ENCODE results near the gene PIPOX.

- TF ChIP-seq CTCF (IDR thresholded peaks at IDR 0.05; ENCODE audit: low read depth, low read length, poor library complexity, severe bottlenecking) (no peak), EZH2phosphoT487 (IDR thresholded peaks at IDR 0.05; ENCODE audit: borderline replicate concordance, low read length) (no peak)
Measured at GRCh38 chr17:29085223-29085622, 42.3 kb downstream of the PIPOX start.

All from DOHH2 (cell line).